ENCODE results near the gene RBBP8NL.

The RBBP8NL gene

GRCh38 chr20:62363920-62364851, 63.2 kb downstream of the RBBP8NL start:
- no peak for DNase-seq (ENCODE audit: low read depth, low spot score)

GRCh38 chr20:62362991-62363919, 64.1 kb downstream of the RBBP8NL start:
- DNase-seq (ENCODE audit: low read depth, low spot score), result no peak

GRCh38 chr20:62362590-62362940, 64.8 kb downstream of the RBBP8NL start:
- DNase-seq (ENCODE audit: low read depth, low spot score), result no peak

GRCh38 chr20:62361799-62362589, 65.3 kb downstream of the RBBP8NL start:
- DNase-seq (ENCODE audit: low read depth, low spot score), result no peak

- no peak for DNase-seq (ENCODE audit: low read depth, low spot score)
Observed at GRCh38 chr20:62360854-62361798, 66.2 kb downstream of the RBBP8NL start.

All from activated CD4-positive, CD25-positive, alpha-beta regulatory T cell treated with anti-CD3 and anti-CD28 coated beads, Interleukin-2, amount 50 U/mL, for 16 hours (primary cell).